Measurements from ENCODE around the gene ADAM17. TPM values are rescaled to one million over a fixed set of nuclear protein-coding genes. Genes with fewer than 3 reads are reported as not detected.
"Not testable (repeated sequence)": the region's sequence is repeated elsewhere in the genome, so short reads cannot be mapped to it uniquely, and the experiment has no call there.

The ADAM17 gene
- total RNA-seq (10 to 100 TPM; 27.2 to 34.0 TPM), total RNA-seq (73.6 to 119 reads per million in 2 donors)

DNA sequence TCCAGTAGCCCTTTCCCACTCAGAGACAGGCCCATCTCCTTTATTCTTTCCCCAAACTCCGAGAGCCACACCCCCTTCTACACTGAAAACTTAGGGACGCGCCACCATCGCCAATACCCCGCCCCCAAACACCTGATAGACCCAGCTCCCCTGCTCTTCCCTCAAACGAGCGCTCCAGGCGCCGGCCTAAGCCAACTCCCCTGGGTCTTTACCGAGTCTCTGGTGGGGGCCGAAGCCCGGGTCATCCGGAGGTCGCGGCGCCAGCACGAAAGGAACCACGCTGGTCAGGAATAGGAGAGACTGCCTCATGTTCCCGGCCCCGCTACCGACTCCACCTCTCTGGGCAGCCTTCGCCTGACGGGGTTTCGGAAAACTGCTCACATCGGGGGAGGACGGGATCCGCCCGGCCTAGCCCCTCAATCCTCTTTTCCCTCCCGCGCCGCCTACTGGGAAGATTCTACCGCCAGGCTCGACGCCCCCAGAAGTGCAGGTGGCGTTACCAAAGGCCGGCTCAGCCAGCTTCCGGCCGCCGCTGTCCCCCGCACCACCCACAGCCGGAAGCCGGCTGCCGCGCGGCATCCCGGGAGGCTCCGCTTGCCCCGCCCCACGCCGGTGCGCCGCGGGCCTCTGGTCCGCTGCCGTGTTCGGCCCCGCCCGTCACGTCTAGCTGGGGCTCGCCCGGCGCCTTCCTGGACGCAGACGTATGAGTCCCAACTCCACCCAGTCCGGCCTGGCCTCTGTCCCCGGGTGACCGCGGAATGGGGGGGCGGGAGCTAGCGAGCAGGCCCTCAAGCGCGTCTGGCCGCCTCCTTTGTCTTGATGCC lies at the start of gene ADAM17:
TSS of gene ADAM17 (minus strand) at position 534 of the 824 bp plus-strand sequence. CDS start at position 309, 225 bp downstream.
- Mint-ChIP-seq H3K4me3 (peak within 1 kb of the TSS; percentile 99), H3K36me3 (ENCODE audit: low read depth) (peaks cover 7% of the 10 kb centered on the region), H3K27me3 (no peaks in the 10 kb centered on the region), H3K27ac (peak within 1 kb of the TSS; percentile 99), H3K4me1 (peaks cover 37% of the 10 kb centered on the region)
- no peaks in the 10 kb centered on the region for H3K9me3 ChIP-seq (ENCODE audit: control insufficient read depth, low read length, poor library complexity, severe bottlenecking)
- ATAC-seq (peak; percentile 90), DNase-seq (peak; percentile 74 to 80 (median 79))

DNA sequence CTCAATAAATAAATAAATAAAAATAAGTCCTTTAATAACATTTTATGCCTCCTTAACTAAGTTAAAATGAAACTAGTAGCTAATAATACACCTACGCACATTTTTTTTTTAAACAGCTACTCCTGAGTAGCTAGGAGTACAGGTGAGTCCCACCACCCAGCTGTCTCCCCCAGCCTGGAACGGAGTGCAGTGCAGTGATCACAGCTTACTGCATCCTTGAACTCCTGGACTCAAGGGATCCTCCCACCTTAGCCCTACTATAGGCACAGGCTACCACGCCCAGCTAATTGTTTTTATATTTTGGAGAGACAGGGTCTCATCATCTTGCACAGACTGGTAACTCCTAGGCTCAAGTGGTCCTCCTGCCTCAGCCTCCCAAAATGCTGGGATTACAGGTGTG lies 46.8 kb upstream of the ADAM17 start:
- Mint-ChIP-seq H3K4me1 (peaks cover 19% of the 10 kb centered on the region), H3K27ac (no peak overlapping the region), H3K27me3 (no peaks in the 10 kb centered on the region), H3K36me3 (ENCODE audit: low read depth) (peaks cover 2% of the 10 kb centered on the region), H3K4me3 (no peak overlapping the region)
- ATAC-seq (no peak), DNase-seq (no peak)
- H3K9me3 ChIP-seq (ENCODE audit: control insufficient read depth, low read length, poor library complexity, severe bottlenecking) = peaks cover 6% of the 10 kb centered on the region

DNA sequence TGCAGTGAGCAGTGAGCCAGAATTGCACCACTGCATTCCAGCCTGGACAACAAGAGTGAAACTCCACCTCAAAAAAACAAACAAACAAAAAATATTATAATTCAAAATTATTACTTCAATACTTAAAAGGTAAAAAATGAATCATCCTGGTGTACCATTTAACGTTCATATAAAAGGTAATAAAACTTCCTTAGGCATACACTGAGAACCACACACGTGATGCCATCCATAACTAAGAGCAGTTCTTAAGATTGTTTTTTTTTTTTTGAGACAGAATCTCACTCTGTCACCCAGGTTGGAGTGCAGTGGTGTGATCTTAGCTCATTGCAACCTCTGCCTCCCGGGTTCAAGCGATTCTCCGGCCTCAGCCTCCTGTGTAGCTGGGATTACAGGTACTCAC lies 45.8 kb upstream of the ADAM17 start:
- Mint-ChIP-seq H3K4me1 (peaks cover 24% of the 10 kb centered on the region), H3K27me3 (no peaks in the 10 kb centered on the region), H3K36me3 (ENCODE audit: low read depth) (peaks cover 2% of the 10 kb centered on the region), H3K4me3 (no peak overlapping the region), H3K27ac (no peak overlapping the region)
- H3K9me3 ChIP-seq (ENCODE audit: control insufficient read depth, low read length, poor library complexity, severe bottlenecking) = peaks cover 6% of the 10 kb centered on the region
- DNase-seq = no peak
- no peak for ATAC-seq

DNA sequence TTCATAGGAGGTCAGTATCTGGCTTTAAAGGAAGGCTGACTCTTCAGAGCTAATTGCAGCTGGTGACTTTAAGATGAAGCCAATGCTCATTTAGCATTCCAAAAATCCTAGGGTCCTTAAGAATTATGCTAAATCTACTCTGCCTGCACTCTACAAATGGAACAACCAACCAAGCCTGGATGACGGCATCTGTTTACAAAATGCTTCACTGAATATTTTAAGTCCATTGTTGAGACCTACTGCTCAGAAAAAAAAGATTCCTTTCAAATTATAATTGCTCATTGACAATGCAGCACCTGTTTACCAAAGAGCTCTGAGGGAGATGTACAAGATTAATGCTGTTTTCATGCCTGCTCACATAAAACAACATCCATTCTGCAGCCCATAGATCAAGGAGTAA lies 43.8 kb upstream of the ADAM17 start:
- no peaks in the 10 kb centered on the region for H3K27me3 Mint-ChIP-seq
- ATAC-seq = no peak
- H3K36me3 Mint-ChIP-seq (ENCODE audit: low read depth) = peaks cover 2% of the 10 kb centered on the region
- no peak overlapping the region for H3K4me3 Mint-ChIP-seq
- peaks cover 26% of the 10 kb centered on the region for H3K4me1 Mint-ChIP-seq
- H3K9me3 ChIP-seq (ENCODE audit: control insufficient read depth, low read length, poor library complexity, severe bottlenecking) = peaks cover 6% of the 10 kb centered on the region
- no peak for DNase-seq
- no peak overlapping the region for H3K27ac Mint-ChIP-seq

DNA sequence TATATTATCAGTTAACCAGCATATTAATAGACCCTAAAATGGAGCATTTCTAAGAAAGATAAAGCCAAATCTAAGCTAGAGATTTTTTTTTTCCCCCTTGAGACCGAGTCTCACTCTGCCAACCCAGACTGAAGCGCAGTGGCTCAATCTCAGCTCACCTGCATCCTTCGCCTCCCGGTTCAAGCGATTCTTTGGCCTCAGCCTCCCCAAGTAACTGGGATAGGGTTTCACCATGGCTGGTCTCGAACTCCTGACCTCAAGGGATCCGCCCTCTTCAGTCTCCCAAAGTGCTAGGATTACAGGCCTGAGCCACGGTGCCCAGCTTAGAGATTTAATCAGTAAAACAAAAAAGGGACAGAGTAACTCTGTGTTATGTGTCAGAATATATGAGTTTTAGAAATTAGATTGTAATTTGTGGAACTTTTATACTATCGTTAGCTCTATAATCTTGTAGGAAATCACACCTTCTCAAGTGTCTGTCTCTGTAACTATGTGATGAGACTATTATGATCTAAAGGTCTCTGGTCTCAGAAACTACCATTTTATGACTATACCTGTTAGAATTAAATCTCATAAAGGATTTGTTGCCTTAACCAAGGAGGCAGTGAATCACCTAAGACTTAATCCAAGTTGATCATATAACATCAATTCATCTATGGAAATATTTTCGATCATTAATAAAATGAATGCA lies 41.1 kb upstream of the ADAM17 start:
- DNase-seq (no peak), ATAC-seq (peak; percentile 48)
- H3K36me3 Mint-ChIP-seq (ENCODE audit: low read depth) = peaks cover 3% of the 10 kb centered on the region

DNA sequence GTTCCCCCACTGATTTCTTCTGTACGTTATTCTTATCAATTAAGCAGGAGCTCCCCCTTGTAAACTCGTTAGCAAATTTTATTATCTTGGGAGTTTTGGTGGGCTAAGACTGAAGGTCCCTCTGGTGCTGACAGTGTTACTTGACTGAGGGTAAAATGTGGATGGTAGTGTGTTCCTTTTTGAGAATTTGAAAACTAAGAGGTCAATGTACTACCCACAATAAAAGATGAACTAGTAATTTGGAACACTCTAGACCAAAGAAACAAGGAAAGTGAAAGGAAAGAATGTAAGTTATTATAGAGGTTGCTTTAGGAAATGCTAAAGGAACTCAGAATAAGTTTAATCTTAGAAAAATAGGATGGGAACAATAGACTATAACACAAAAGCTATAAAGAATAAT lies 40.1 kb upstream of the ADAM17 start:
- H3K27me3 Mint-ChIP-seq = no peaks in the 10 kb centered on the region
- H3K4me1 Mint-ChIP-seq = peaks cover 36% of the 10 kb centered on the region
- H3K27ac Mint-ChIP-seq = peak overlapping the region; percentile 89
- no peak for DNase-seq
- H3K36me3 Mint-ChIP-seq (ENCODE audit: low read depth) = peaks cover 6% of the 10 kb centered on the region
- peak overlapping the region; percentile 82 for H3K4me3 Mint-ChIP-seq
- no peak for ATAC-seq
- H3K9me3 ChIP-seq (ENCODE audit: control insufficient read depth, low read length, poor library complexity, severe bottlenecking) = peaks cover 6% of the 10 kb centered on the region

More for the DNA sequence above, 41.1 kb upstream of the ADAM17 start:
- Mint-ChIP-seq H3K4me3 (peak overlapping the region; percentile 82), H3K27ac (peak overlapping the region; percentile 89), H3K4me1 (peaks cover 29% of the 10 kb centered on the region), H3K27me3 (no peaks in the 10 kb centered on the region)
- H3K9me3 ChIP-seq (ENCODE audit: control insufficient read depth, low read length, poor library complexity, severe bottlenecking) = peaks cover 6% of the 10 kb centered on the region

DNA sequence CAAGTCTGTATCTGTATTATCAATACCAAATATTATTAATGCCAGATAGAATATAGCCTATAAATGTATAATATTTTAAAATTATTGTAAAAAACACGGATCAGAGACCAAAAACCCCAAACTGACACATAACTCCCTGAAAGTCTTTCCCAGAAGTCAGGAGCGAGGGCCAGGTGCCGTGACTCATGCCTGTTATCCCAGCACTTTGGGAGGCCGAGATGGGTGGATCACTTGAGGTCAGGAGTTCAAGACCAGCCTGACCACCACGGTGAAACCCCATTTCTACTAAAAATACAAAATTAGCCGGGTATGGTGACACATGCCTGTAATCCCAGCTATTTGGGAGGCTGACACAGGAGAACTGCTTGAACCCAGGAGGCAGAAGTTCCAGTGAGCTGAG lies 39.6 kb upstream of the ADAM17 start:
- DNase-seq; ATAC-seq; H3K36me3 Mint-ChIP-seq (ENCODE audit: low read depth); H3K27me3 Mint-ChIP-seq; H3K9me3 ChIP-seq (ENCODE audit: control insufficient read depth, low read length, poor library complexity, severe bottlenecking): not testable (repeated sequence)
- Mint-ChIP-seq H3K4me3 (peak overlapping the region; percentile 82), H3K27ac (peak overlapping the region; percentile 89), H3K4me1 (peaks cover 37% of the 10 kb centered on the region)

DNA sequence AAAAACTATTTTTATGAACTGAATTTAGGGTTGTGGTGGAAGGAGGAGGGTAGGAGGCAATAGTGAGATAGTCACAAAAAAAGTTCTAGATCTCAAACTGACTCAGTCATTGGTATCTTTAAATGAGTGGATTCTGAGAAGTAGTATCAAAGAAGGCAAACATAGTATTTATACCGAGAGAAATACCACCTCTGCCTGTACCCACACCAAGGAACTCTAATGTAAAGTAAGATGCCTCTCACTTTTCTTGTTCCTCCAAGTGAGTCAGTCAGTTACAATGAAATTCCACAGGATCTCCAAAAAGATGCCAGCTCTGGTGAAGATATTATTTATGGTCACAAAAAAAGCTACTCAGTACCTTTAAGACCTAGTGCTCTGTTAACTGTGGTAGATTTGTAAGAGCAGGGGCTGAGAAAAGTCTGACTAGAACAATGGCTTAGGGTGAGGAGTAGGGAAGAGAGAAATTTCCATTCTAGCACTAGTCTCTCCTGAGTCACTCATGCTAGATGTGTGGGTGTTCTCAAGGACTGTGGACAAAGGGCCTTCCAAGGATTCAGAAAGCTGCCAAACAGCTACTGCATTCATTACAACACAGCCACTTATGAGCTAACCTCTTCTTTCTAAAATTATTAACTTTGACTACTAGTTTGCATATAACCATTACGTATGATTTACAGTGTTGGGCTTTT lies 38.9 kb upstream of the ADAM17 start:
- Mint-ChIP-seq H3K36me3 (ENCODE audit: low read depth) (peaks cover 3% of the 10 kb centered on the region), H3K27me3 (no peaks in the 10 kb centered on the region), H3K27ac (peak overlapping the region; percentile 89), H3K4me1 (peaks cover 37% of the 10 kb centered on the region), H3K4me3 (peak overlapping the region; percentile 67)
- no peak for DNase-seq
- peak; percentile 32 for ATAC-seq
- H3K9me3 ChIP-seq (ENCODE audit: control insufficient read depth, low read length, poor library complexity, severe bottlenecking) = peaks cover 3% of the 10 kb centered on the region

DNA sequence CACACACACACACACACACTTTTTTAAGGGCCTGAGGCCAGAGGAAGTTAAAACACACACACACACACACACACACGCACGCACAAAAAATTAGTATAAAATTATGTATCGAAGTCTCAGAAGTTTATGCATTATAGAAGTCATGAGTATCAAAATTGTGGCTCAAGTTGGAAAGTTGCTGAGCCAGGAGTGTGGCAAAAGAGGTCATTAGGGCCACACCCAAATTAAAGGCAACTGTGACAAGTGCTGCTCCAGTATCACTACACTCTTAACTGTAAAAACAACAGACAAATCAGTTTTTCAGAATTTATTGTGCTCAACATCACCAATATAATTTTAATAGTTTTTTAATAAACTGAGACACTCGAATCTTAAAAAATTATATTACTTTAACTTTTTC lies 38.3 kb upstream of the ADAM17 start:
- DNase-seq (no peak), ATAC-seq (no peak)
- no peaks in the 10 kb centered on the region for H3K9me3 ChIP-seq (ENCODE audit: control insufficient read depth, low read length, poor library complexity, severe bottlenecking)
- H3K27ac Mint-ChIP-seq = peak overlapping the region; percentile 89
- H3K36me3 Mint-ChIP-seq (ENCODE audit: low read depth) = peaks cover 3% of the 10 kb centered on the region
- H3K4me3 Mint-ChIP-seq = no peak overlapping the region
- no peaks in the 10 kb centered on the region for H3K27me3 Mint-ChIP-seq
- peaks cover 37% of the 10 kb centered on the region for H3K4me1 Mint-ChIP-seq

DNA sequence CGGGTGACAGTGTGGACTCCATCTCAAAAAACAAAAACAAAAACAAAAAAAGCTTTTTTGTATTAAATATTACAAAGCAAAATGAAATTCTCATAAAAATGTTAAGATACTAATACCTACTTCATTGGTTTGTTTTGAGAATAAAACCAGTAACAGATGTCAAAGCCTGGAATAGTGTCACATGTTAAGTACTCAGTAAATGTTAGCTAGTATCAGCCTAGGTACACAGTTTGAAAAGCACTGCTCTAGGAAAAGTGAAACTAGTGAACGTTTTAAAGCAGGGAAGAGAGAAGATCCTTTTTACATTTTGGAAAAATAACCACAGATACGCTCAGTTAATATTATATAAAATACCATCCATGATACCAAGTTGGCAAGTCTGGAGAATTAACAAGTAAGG lies 37.1 kb upstream of the ADAM17 start:
- peak overlapping the region; percentile 89 for H3K27ac Mint-ChIP-seq
- peaks cover 34% of the 10 kb centered on the region for H3K4me1 Mint-ChIP-seq
- no peak for DNase-seq
- no peak for ATAC-seq
- no peak overlapping the region for H3K4me3 Mint-ChIP-seq
- peaks cover 3% of the 10 kb centered on the region for H3K36me3 Mint-ChIP-seq (ENCODE audit: low read depth)
- no peaks in the 10 kb centered on the region for H3K9me3 ChIP-seq (ENCODE audit: control insufficient read depth, low read length, poor library complexity, severe bottlenecking)
- H3K27me3 Mint-ChIP-seq = no peaks in the 10 kb centered on the region

DNA sequence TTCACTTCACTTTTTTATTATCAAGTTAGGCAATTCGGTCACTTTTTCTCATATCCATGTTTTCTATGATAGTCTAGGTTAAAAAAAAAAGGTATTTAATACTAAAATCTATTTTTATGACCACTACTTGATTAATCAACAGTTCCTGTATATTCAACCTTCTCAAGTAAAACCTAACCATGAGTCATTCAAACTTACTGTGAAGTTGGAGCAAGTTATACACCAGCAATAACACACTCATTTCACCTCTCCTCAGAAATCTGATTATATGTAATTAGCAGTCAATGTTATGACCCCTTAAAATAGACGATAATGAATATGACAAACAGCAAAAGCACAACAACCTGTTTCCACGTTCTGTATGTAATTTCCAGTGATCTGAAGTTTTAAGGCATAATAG lies 35.0 kb upstream of the ADAM17 start:
- H3K27me3 Mint-ChIP-seq = no peaks in the 10 kb centered on the region
- H3K27ac Mint-ChIP-seq = peak overlapping the region; percentile 65
- DNase-seq (no peak), ATAC-seq (no peak)
- H3K9me3 ChIP-seq (ENCODE audit: control insufficient read depth, low read length, poor library complexity, severe bottlenecking) = no peaks in the 10 kb centered on the region
- peaks cover 9% of the 10 kb centered on the region for H3K36me3 Mint-ChIP-seq (ENCODE audit: low read depth)
- no peak overlapping the region for H3K4me3 Mint-ChIP-seq
- peaks cover 25% of the 10 kb centered on the region for H3K4me1 Mint-ChIP-seq

DNA sequence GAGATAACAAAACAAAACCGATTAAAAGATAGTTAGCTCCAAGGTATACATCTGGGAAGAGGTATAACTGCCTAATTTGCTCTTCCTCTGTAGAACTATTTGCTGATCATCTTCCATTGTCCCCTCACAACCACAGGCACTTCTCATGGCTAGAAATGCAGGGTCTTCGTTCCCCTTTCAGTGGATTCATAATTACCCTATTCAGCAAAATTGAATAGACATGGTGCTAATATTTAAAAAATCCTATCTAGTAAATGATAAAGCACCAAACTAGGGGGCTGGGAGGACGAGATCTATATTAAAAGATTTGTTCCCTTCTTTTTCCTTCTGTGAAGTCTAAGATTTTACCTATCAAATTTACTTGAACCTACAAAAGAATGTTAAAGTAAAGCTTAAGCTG lies 30.8 kb upstream of the ADAM17 start:
- Mint-ChIP-seq H3K4me3 (no peak overlapping the region), H3K27ac (peak overlapping the region; percentile 53), H3K36me3 (ENCODE audit: low read depth) (peaks cover 6% of the 10 kb centered on the region), H3K27me3 (no peaks in the 10 kb centered on the region), H3K4me1 (peaks cover 6% of the 10 kb centered on the region)
- no peaks in the 10 kb centered on the region for H3K9me3 ChIP-seq (ENCODE audit: control insufficient read depth, low read length, poor library complexity, severe bottlenecking)
- ATAC-seq (no peak), DNase-seq (no peak)

DNA sequence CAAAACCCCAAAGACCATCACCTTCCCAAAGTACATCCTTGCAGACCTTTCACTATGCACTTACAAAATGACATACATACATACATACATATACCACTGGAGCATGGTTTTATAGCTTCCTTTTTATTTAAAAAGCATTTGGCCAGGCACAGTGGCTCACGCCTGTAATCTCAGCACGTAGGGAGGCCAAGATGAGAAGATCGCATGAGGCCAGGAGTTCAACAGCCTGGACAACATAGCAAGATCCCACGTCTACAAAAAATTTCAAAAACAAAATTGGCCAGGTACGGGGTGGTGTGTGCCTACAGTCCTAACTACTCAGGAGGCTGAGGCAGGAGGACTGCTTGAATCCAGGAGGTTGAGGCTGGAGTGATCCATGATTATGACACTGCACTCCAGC lies 29.9 kb upstream of the ADAM17 start:
- no peak for ATAC-seq
- H3K9me3 ChIP-seq (ENCODE audit: control insufficient read depth, low read length, poor library complexity, severe bottlenecking) = no peaks in the 10 kb centered on the region
- Mint-ChIP-seq H3K27ac (peak overlapping the region; percentile 53), H3K36me3 (ENCODE audit: low read depth) (peaks cover 6% of the 10 kb centered on the region), H3K4me3 (no peak overlapping the region), H3K27me3 (no peaks in the 10 kb centered on the region), H3K4me1 (peaks cover under 1% of the 10 kb centered on the region)
- no peak for DNase-seq
